ENCODE results near the gene CCL11.

CCL11 gene

GRCh38 chr17:34245351-34245905 lies 40.1 kb upstream of the CCL11 start:
- no peak overlapping the region for H3K4me3 ChIP-seq (ENCODE audit: low read depth, low read length)
- TF ChIP-seq, protein P1, sequence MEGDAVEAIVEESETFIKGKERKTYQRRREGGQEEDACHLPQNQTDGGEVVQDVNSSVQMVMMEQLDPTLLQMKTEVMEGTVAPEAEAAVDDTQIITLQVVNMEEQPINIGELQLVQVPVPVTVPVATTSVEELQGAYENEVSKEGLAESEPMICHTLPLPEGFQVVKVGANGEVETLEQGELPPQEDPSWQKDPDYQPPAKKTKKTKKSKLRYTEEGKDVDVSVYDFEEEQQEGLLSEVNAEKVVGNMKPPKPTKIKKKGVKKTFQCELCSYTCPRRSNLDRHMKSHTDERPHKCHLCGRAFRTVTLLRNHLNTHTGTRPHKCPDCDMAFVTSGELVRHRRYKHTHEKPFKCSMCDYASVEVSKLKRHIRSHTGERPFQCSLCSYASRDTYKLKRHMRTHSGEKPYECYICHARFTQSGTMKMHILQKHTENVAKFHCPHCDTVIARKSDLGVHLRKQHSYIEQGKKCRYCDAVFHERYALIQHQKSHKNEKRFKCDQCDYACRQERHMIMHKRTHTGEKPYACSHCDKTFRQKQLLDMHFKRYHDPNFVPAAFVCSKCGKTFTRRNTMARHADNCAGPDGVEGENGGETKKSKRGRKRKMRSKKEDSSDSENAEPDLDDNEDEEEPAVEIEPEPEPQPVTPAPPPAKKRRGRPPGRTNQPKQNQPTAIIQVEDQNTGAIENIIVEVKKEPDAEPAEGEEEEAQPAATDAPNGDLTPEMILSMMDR (IDR thresholded peaks at IDR 0.05; ENCODE audit: borderline replicate concordance, insufficient read depth, low read depth, low read length), result no peak

DNA sequence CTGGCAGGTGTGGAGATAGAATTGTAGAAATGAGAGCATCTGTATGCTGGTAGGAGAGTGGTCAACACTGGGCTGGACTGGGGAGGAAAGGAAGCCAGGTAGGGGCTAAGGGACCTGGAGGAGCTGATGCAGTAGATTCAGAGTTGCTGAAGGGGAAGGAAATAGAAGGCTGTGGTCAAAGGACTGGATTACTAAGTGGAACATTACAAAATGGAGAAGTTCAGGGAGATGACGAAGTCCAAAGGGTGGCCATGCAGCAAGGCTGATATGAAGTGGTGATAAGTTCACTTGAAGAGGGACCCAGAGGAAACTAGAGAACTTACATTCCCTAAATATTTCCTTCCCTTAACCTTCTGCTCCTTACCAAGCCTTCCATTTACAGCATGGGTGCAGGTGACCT lies 39.1 kb upstream of the CCL11 start:
- no peak overlapping the region for H3K4me3 ChIP-seq (ENCODE audit: low read depth, low read length)
- TF ChIP-seq, protein P1 (IDR thresholded peaks at IDR 0.05; ENCODE audit: borderline replicate concordance, insufficient read depth, low read depth, low read length), result no peak

DNA sequence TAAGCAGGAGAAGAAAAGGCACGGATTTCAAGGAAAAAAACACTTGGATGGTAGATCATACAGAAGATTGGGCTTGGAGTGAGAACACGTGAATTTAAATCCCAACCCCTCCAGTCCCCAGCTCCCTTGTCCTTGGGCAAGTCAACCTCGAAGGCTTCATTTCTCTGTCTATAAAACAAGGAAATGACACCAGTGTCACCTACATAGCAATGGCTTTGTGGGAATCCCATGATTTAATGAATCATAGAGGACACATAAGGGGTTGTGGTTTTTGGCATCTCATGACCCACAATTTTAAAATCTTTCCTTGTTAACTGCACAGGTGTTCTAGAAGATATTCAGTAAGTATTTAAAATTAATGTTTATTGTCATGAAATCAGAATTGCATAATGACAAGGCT lies 38.7 kb upstream of the CCL11 start:
- H3K4me3 ChIP-seq (ENCODE audit: low read depth, low read length), result no peak overlapping the region
- TF ChIP-seq, protein P1 (IDR thresholded peaks at IDR 0.05; ENCODE audit: borderline replicate concordance, insufficient read depth, low read depth, low read length), result no peak

DNA sequence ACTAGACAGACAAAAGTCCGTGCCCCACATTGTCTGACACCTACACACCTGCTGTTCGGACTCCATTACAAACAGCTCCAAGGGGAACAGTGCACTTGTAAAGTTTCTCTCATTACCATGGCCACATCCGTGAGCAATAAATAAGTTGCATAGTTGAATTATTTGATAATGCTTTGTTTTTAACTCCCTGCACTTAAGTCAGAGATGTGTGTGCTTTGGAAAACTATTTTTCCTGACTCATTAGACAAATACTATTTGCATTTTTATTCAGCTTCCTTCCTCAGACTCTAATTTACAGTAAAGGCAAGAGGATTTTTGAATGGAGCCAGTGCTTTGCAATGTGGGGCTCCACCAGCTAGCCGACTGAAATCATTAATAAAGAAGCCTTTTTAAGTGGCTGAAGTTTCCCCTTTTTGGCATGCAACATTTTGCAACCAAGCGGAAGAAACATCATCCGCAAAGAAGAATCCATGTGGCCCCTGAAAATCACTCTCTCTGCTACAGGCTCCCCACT lies 37.0 kb upstream of the CCL11 start:
- TF ChIP-seq, protein P1 (IDR thresholded peaks at IDR 0.05; ENCODE audit: borderline replicate concordance, insufficient read depth, low read depth, low read length), result no peak
- no peak overlapping the region for H3K4me3 ChIP-seq (ENCODE audit: low read depth, low read length)

DNA sequence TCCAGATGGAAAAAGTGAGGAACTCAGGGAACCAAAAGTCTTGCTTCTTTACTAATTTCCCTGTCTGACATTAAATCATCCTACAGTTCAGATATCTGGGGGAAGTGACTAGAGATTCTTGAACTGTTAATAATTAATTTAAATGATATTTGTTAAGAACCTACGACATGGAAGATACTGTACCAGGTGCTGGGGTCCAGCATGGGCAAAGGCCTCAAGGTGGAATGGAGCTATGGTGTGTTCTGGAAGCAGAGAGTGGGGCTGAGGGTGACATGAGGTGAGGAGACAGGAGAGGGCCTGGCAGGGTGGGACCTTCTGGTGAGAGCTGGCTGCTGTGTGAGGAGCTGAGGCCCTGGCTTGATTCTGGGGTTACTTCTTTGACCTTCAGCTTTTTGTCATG lies 36.5 kb upstream of the CCL11 start:
- no peak overlapping the region for H3K4me3 ChIP-seq (ENCODE audit: low read depth, low read length)
- TF ChIP-seq, protein P1 (IDR thresholded peaks at IDR 0.05; ENCODE audit: borderline replicate concordance, insufficient read depth, low read depth, low read length), result no peak

DNA sequence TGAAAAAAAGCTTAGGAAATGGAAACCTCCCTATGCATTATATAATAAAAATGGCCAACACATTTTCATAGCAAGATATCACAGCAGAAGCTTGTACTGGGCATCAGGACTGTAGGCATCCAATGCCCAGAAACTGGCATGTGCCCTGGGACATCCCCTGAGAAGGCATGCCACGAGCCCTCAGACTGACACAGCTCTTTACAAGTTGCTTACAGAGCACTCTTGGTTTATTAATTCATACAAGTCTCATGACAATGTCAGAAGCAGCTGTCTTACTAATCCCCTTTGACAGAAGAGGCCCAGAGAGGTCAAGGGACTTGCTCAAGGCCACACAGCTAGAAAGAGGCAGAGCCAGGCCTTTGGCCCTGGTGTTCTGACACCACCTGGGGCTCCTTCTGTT lies 36.1 kb upstream of the CCL11 start:
- H3K4me3 ChIP-seq (ENCODE audit: low read depth, low read length), result no peak overlapping the region
- TF ChIP-seq, protein P1 (IDR thresholded peaks at IDR 0.05; ENCODE audit: borderline replicate concordance, insufficient read depth, low read depth, low read length), result no peak

GRCh38 chr17:34251186-34251585 lies 34.4 kb upstream of the CCL11 start:
- TF ChIP-seq, protein P1 (IDR thresholded peaks at IDR 0.05; ENCODE audit: borderline replicate concordance, insufficient read depth, low read depth, low read length), result no peak
- H3K4me3 ChIP-seq (ENCODE audit: low read depth, low read length), result no peak overlapping the region
